ENCODE results near the gene UPK3BL1.
"Not testable (repeated sequence)": the region's sequence is repeated elsewhere in the genome, so short reads cannot be mapped to it uniquely, and the experiment has no call there.

Gene UPK3BL1, protein sequence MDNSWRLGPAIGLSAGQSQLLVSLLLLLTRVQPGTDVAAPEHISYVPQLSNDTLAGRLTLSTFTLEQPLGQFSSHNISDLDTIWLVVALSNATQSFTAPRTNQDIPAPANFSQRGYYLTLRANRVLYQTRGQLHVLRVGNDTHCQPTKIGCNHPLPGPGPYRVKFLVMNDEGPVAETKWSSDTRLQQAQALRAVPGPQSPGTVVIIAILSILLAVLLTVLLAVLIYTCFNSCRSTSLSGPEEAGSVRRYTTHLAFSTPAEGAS

DNA sequence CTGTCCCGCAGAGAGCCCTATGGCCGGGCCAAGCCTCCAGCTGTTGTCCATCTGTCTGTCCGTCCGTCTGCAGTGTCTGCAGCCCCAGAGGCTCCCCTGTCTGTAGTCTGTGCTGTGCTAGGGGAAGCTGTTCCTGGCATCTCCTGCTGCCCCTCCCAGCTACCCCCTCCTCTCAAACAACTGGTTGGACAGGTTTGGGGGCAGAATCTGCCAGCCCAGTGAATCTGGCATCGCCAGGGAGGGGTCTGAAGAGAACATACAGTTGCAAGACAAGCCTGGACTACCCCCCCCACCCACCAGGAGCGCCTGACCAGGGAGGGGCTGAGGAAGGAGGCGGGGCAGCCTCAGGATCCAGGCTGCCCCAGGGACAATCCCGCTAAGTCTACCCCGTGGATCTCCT lies at the start of gene UPK3BL1:
TSS of gene UPK3BL1 (minus strand) at position 101 of the 400 bp plus-strand sequence. CDS start at position 51, 50 bp downstream.
- not testable (repeated sequence) for DNase-seq (ENCODE audit: low spot score)

DNA sequence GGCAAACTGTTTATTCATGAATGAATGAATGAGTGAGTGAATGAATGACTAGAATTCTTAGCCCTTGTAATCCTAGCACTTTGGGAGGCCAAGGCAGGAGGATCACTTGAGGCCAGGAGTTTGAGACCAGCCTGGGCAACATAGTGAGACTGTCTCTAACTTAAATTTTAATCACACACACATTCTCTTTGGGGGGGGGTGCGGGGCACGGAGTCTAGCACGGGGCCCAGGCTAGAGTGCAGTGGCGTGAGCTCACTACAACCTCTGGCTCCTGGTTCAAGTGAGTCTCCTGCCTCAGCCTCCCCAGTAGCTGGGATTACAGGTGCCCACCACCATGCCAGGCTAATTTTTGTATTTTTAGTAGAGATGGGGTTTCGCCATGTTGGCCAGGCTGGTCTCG lies 48.0 kb upstream of the UPK3BL1 start:
- not testable (repeated sequence) for DNase-seq (ENCODE audit: low spot score)

DNA sequence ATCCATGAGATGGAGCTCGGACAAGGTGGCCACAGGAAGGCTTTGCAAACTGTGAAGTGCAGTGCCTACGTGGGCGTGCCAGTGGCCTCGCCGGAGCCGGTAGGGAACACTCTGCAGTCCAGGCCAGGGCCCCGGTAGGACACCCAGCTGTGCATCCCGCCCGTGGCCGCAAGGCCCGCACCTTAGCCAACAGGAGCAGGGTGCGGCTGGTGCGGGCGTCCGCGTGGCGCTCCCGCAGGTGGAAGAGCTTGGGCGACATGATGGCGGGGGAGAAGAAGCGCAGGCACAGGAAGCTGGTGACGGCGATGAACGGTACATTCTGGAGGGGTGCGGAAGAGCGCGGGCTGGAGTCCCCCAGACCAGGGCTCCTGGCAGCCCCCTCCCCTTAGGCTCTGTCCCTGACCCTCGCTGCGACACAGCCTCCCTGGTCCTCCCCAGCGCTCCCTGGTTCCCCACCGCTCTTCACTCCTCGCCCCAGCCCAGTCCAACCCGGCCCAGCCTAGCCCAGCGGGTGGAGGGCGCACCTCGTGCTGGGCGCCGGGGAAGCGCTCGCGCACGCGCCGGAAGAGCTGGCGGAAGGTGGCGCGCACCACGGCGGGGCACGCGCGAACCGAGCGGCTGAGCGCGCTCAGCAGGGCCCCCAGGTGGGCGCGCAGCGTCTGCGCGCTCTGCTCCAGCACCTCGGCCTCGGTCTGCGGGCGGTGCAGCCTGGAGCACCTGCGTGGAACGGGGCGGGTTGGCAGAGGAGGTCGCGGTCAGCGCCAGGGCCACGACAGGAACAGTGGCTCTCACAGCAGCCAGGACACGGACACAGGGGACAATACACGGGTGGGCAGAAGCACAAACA lies 47.1 kb upstream of the UPK3BL1 start:
- not testable (repeated sequence) for DNase-seq (ENCODE audit: low spot score)

DNA sequence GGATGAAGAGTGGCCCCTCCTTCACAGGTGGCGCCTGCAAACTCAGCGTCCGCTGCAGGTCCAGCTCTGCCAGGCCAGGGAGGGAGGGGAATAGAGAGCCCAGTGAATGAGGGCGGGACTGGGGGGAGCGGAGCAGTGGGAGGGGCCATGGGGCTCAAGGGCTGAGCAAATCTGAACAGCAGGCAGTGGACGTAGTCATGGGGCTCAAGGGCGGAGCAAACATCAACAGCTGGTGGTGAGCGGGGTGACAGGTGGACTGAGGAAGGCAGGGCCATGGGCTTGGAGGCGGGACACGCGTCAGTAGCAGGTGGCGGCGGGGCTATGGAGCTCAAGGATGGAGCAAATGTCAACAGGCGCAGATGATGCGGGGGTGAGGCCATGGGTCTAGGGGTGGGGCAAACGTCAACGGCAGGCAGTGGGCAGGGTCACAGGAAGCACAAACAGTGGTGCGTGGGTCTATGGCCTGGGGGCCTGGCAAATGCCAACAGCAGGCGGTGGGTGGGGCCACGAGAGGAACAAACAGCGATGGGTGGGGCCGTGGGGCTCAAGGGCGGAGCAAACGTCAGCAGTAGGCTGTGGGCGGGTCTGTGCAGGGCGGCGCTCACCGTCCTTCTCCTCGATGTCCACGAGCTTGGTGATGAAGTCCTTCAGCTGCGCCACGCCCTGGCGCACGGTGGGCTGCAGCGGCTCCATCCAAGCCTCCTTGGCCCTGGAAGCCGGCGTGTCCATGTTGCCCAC lies 45.9 kb upstream of the UPK3BL1 start:
- DNase-seq (ENCODE audit: low spot score): not testable (repeated sequence)

DNA sequence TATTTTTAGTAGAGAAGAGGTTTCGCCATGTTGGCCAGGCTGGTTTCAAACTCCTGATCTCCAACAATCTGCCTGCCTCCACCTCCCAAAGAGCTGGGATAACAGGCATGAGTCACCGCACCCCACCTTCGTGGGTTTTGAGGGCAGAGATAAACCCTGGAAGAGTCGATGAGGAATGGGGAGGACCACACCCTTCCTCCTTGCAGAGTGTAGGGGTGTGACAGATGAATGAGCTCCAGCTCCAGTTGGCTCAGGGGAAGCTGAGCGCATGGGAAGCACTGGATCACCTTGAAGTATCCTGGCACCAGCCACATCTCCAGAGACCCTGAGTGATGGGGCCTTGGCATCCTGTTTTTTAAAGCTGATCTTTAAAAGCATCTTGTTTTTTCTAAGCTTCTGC lies 40.0 kb upstream of the UPK3BL1 start:
- DNase-seq (ENCODE audit: low spot score): not testable (repeated sequence)

DNA sequence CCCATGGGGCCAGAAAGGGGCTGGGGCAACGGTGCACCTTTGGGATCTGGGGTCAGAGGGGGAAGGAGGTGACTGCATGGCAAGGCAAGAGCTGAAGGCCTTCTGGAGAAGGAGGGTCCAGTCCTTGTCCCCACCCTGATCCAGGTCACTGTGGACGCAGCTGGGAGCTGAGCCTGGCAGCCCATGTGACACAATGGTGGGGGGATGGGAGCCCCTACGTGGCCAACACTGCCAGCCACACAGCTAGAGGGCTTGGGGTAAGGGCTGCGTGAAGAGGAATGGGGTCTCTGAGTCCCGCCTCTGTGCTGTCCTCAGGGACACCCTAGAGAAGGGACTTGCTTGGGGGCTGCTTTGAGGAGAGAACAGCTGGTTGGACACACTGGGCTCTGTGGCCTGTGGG lies 38.2 kb upstream of the UPK3BL1 start:
- DNase-seq (ENCODE audit: low spot score): not testable (repeated sequence)

DNA sequence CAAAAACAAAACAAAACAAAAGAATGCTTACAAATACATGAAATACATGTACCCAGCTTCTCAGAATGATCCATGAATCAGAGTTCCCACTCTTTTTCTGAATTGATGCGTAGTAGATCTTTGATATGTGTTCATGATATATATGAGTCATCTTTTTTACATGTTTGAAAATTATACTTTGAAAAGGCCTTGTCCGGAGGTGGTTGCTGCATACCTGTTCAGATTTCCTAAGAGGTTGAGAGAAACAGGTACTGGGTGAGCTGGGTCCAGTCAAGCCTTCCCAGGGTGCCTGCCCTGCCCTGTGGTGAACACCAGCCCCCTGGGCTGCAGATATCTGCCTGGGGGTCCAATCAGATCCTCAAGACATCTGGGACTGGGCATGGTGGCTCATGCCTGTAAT lies 33.0 kb upstream of the UPK3BL1 start:
- not testable (repeated sequence) for DNase-seq (ENCODE audit: low spot score)

DNA sequence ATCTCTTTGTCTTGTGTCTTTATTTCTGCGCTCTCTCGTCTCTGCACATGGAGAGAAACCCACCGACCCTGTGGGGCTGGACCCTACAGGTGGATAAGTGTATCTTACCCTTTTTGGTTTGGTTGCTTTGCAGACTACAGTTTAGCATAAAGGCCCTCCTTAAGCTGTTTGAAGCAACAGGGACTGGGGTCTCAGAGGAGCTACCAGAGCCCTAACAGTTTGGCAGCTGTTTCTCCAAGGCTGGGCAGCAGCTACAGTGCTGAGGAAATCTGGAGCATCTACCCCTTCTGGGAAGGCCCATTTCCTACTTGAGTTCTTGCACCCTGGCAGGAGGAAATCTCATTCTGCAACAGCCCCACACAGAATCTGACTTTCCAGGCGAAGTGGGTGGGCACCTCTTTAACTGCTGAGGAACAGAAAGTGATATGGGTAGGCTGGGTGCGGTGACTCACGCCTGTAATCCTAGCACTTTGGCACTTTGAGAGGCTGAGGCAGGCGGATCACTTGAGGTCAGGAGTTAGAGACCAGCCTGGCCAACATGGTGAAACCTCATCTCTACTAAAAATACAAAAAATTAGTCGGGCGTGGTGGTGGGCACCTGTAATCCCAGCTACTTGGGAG lies 31.0 kb upstream of the UPK3BL1 start:
- DNase-seq (ENCODE audit: low spot score): not testable (repeated sequence)

DNA sequence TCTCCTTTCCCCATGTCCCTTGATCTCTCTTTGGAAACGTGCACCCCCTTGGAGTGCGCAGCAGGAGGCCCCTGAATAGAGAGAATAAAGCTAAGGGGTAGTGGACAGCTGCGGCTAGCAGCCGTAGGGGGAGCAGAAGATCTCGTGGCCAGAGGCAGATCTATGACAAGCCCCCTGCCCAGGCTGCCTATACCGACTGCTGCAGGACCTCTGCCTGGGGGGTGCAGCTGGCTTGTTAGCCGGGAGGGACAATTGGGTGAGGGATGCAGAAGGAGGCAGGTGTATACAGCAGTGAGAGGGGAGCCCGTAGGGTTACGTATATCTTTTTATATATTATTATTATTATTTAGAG lies 29.3 kb upstream of the UPK3BL1 start:
- not testable (repeated sequence) for DNase-seq (ENCODE audit: low spot score)

DNA sequence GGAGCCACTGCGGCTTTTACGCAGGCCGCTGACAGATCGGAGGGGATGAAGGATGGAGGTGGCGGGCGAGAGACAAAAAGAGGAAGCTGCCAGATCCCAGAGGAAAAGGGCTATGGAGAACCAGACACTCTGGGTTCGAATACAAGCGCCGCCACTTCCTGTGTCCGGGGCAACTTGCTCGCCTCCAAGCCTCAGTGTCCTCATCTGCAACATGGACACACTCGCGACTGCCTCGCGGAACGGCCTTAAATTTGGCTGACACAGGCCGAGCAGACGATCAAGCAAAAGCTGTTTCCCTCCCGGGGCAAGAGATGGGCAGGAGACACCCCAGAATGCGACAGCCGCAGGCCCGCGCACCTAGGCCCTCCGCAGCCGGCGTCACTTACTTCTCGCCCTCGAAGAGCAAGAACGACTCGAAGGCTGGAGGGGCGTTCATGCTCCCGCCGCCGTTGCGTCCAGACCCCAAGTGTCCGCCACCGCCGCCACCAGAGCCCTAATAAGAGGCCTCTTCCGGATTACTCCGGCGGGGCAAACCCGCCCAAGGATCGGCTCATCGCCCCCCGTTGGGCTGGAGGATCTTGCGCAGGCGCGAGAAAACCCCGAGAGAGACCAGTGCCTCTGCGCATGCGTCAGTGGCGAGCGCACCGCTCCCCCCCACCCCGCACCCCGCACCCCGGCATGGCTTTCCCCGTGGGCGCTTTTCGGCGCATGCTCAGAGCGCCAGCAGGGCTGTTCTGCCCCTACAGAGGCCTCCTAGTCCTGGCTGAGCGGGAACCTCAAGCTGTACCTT lies 28.8 kb upstream of the UPK3BL1 start, which contains the start of gene POLR2J2:
TSS of gene POLR2J2 (minus strand) at position 498 of the 790 bp plus-strand sequence. CDS start at position 436, 62 bp downstream.
- DNase-seq (ENCODE audit: low spot score): not testable (repeated sequence)

DNA sequence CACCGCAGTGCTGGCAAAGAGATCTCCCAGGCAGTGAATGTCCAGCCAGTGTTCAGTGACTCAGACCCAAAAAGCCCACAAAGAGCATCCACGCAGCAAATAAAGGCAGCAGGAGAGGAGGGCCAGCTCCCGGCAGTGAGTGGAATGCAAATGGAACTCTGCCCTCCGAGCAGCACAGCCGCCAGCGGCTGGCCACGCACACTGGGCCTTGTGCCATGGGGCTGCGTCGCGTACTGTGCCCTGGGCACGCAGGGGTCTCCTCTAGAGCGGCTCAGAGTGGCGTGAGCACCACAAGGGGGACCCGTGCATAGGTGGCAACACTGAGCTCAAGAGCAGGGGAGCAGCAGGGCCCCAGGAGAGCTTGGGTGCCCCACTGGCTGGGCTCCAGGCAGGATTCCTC lies 24.9 kb upstream of the UPK3BL1 start:
- not testable (repeated sequence) for DNase-seq (ENCODE audit: low spot score)

DNA sequence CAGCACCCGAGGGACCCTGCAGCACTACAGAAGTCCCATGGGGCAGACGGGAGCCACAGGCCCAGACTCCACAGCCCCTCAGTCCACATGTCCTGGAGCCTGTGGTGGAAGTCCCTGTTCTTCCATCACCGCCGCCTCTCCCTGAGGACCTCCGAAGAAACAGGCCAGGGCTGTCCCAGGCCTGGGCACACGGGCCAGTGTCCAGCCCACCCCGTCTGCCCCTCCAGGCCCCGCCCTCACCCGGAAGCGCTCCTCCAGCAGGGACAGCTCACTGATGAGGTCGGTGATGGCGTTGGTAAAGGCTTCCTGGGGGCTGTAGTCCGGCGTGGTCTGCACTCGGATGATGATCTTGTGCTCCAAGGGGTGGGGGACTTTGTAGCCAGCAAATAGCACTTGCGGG lies 24.3 kb upstream of the UPK3BL1 start:
- not testable (repeated sequence) for DNase-seq (ENCODE audit: low spot score)

DNA sequence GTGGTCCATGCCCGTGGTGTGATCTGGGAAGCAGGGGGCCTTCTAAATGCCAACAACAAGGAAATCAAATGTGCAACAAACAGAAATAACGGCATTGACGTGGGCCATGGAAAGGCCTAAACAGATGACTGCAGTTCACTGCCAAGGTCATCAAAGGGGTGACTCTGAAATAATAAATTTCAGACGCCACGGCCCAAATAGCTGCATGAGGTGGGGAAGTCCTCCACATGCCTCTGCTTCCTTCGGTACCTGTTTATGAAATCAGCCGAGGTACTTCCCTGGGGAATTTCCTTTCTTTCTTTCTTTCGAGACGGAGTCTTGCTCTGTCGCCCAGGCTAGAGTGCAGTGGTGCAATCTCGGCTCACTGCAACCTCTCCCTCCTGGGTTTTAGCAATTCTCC lies 22.2 kb upstream of the UPK3BL1 start:
- DNase-seq (ENCODE audit: low spot score): not testable (repeated sequence)

DNA sequence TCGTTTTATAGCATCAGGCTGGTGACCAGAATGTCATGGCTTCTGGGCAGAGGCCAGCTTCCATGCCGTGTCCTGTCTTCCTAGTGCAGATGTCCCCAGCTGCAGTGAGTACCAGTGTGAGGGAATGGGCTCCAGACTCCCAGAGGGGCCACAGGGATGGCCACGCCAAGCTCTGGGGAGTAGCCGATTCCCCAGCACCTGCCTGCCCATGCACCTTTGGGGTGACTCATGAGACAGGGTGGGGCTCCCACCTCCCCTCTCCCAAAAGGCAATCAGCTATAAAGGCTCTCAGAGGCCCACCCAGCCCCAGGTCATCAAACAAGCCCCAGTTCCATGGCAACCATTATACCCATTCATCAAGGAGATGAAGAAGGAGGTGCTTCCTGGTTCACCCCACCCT lies 7.3 kb upstream of the UPK3BL1 start, which contains the start of gene SPDYE2B:
TSS of gene SPDYE2B (plus strand) at position 396 of the 400 bp plus-strand sequence. CDS start 2,030 bp downstream, outside the sequence.
- DNase-seq (ENCODE audit: low spot score): not testable (repeated sequence)

DNA sequence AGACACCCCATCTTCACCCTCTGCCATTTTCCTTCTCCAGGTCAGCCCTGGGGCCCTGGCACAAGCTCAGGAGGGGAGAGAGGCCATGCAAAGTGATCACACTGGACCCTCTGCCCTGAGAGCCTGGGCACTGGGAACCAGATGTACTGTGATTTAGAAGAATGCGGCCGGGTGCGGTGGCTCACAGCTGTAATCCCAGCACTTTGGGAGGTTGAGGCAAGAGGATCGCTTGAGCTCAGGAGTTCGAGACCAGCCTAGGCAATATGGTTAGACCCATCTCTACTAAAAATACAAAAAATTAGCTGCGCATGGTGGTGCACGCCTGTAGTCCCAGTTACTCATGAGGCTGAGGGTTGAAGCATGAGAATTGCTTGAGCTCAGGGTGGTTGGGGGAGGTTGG lies 5.2 kb upstream of the UPK3BL1 start:
- not testable (repeated sequence) for DNase-seq (ENCODE audit: low spot score)

DNA sequence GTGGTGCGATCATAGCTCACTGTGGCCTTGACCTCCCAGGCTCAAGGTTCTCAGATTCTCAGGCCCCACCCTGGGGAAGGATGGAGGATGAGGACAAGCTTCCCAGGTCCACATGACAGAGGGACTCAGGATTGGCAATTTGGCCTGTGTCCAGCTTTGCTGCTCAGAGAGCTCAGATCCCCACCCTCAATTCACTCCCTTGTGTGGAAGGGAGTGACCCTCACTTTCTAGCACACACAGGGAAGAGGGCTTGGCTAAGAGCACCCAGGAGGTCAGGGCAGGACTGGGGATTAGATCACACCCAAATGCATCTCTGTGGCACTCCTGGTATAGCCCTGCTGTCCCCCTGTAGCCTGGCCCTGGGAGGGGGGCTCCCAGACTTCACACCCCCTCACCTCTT lies 813 bp upstream of the UPK3BL1 start:
- not testable (repeated sequence) for DNase-seq (ENCODE audit: low spot score)

DNA sequence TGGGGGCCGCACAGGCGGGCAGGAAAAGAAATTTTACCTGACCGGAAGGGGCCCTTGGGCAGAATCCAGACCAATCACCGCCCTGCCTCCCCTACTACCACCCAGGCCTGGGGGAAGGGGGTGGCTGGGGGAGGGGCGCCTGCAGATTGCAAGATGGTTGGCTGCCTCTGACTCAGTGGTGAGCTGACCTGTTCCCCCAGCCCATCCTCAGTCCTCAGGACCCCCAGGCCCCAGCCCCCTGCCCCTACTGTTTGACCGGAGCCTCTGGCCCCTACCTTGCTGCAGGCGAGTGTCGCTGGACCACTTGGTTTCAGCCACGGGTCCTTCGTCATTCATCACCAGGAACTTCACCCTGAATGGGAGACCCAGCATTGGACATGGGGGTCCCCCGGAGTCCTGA lies 3.7 kb downstream of the UPK3BL1 start:
- DNase-seq (ENCODE audit: low spot score): not testable (repeated sequence)

DNA sequence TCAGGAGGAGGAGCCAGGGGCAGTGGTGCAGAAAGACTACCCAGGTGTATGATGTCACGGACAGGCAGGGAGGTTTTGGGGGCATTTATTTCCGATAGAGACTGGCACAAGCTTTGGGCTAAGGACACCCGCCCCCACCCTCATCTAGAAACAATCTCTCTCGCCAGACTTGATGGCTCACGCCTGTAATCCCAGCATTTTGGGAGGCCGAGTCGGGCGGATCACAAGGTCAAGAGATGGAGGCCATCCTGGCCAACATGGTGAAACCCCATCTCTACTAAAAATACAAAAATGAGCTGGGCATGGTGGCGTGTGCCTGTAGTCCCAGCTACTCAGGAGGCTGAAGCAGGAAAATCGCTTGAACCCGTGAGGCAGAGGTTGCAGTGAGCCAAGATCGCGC lies 5.6 kb downstream of the UPK3BL1 start:
- DNase-seq (ENCODE audit: low spot score): not testable (repeated sequence)

DNA sequence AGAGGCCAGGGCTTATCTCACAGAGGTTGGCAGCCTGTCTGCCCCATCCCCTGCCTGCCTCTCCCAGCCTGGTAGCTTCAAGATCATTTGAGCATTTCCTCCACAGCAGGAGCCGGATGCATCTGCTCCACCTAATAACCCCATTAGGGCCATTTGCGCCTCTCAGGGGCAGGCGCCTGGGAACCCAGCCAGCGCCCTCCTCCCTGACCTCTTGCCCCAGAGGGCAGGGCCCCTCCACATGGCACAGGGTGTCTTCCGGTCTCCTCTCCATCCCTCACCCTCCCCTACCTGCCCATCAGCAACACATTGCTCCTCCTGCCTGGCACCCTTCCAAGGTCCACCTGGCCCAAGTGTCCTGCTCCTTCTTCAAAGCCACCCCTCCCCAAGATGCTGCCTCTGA lies 7.2 kb downstream of the UPK3BL1 start:
- not testable (repeated sequence) for DNase-seq (ENCODE audit: low spot score)

DNA sequence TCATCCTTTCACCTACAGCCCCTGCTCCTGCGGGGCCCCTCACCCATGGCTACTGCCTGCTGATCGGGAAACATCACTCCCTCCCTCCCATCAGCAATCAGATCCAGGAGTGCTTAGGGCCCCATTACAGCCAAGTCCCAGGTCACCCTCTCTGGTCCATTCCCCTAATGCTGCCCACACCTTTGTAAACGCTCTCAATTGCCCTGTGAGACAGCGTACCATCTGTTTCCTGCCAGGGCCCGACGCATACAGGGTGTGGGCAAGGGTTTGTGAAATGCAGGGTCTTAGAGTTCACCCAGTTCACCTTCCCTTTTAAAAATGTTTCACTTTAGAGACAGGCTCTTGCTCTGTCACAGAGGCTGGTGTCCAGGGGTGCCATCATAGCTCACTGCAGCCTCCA lies 8.3 kb downstream of the UPK3BL1 start:
- not testable (repeated sequence) for DNase-seq (ENCODE audit: low spot score)

DNA sequence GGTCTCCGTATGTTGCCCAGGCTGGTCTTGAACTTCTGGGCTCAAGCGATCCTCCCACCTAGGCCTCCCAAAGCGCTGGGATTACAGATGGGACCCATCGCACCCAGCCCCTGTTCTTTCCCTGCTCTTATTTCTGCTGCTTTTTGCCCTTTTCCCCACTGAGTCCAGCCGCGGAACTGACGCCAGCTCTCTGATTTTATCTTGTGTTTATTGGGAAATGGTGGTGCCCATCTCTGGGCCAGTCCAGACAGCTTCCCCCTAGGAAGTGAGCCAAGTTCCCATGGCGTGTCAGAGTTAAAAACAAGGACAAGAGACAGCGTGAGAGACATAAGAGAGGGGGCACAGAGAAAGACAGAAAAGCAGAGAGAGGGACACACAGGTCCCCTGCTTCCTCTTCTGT lies 12.0 kb downstream of the UPK3BL1 start:
- not testable (repeated sequence) for DNase-seq (ENCODE audit: low spot score)

Data from globus pallidus (tissue), 1 donor.